IPS-18a (cell line): ENCODE measurements around the gene RUNX1.

ENCODE experiments used
- H3K27ac ChIP-seq: one replicate; pipeline ENCODE4 v1.5.1; 2013; ENCODE audit warnings: low read length
- H3K27me3 ChIP-seq: one replicate; pipeline ENCODE4 v1.6.1; 2013; ENCODE audit warnings: mild to moderate bottlenecking, low read length; ENCODE audit not compliant: control insufficient read depth, insufficient read depth
- H3K36me3 ChIP-seq: one replicate; pipeline ENCODE4 v1.6.1; 2013; ENCODE audit warnings: low read depth, low read length; ENCODE audit not compliant: control insufficient read depth
- H3K4me1 ChIP-seq: one replicate; pipeline ENCODE4 v1.6.1; 2013; ENCODE audit warnings: low read depth, low read length; ENCODE audit not compliant: control insufficient read depth
- H3K4me3 ChIP-seq: one replicate; pipeline ENCODE4 v1.5.1; 2013; ENCODE audit warnings: low read length
- H3K9ac ChIP-seq: one replicate; pipeline ENCODE4 v1.6.1; 2013; ENCODE audit warnings: mild to moderate bottlenecking, low read length, moderate library complexity
- H3K9me3 ChIP-seq: one replicate; pipeline ENCODE4 v1.6.1; 2013; ENCODE audit warnings: low read depth, low read length; ENCODE audit not compliant: control insufficient read depth

RUNX1 gene

DNA sequence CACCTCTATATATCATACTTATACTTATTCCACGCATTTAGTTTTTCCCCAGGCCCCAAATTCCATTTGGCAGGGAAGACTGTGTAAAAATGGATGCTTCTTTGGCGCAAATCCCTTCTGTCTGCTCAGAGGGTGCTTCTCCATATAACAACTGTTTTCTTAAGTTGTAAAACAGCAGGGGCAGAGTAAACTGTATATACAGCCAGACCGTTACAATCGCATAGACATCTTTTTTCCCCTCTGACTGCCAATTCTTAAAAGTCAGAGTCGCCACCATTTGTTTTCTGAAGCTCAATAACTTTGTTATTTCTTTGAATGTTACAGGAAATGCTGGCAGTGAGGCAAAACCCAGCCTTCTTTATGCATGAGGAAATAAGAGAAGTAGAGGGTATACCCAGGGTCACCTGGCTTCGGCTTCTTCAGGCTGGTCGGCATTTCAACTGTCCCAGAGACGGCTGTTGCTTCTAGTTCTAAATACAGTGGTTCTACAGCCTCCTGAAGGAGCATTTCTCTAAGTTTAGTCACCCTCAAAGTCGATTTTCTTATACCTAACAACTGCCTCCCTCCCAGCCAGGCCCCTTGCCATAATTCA, 191.9 kb downstream of the RUNX1 start:
- Histone ChIP-seq H3K9me3 (no peaks in the 10 kb centered on the region), H3K4me3 (no peak overlapping the region), H3K4me1 (no peaks in the 10 kb centered on the region), H3K27me3 (no peaks in the 10 kb centered on the region), H3K9ac (no peak overlapping the region), H3K27ac (no peak overlapping the region), H3K36me3 (no peaks in the 10 kb centered on the region)

DNA sequence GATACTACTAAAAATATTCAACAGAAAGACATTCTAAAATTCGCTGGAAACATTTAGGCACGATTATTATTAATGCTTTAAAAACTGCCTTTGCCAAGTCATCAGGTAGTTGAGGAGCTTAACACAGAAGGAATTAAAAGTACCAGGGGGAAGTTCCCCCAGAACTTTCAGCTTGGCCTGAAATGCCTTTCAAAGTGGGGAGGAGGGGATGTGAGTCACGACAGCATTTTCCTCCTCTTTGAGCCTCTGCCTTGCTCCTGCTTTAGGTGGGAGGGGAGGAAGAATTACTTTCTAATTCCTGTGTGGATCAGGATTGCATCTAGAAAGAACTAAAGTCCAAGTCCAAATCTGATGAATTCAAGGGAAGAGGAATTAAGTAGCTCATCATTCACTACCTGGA, 196.7 kb downstream of the RUNX1 start:
- H3K9ac ChIP-seq, result no peak overlapping the region
- H3K36me3 ChIP-seq, result no peaks in the 10 kb centered on the region
- no peaks in the 10 kb centered on the region for H3K9me3 ChIP-seq
- no peaks in the 10 kb centered on the region for H3K27me3 ChIP-seq
- no peak overlapping the region for H3K4me3 ChIP-seq
- no peak overlapping the region for H3K27ac ChIP-seq
- H3K4me1 ChIP-seq, result no peaks in the 10 kb centered on the region

GRCh38 chr21:34850166-34850690, 198.9 kb downstream of the RUNX1 start:
- no peaks in the 10 kb centered on the region for H3K9me3 ChIP-seq
- H3K27ac ChIP-seq, result no peak overlapping the region
- no peak overlapping the region for H3K4me3 ChIP-seq
- peaks cover 4% of the 10 kb centered on the region for H3K27me3 ChIP-seq
- H3K4me1 ChIP-seq, result peaks cover 18% of the 10 kb centered on the region
- H3K9ac ChIP-seq, result no peak overlapping the region
- H3K36me3 ChIP-seq, result no peaks in the 10 kb centered on the region

DNA sequence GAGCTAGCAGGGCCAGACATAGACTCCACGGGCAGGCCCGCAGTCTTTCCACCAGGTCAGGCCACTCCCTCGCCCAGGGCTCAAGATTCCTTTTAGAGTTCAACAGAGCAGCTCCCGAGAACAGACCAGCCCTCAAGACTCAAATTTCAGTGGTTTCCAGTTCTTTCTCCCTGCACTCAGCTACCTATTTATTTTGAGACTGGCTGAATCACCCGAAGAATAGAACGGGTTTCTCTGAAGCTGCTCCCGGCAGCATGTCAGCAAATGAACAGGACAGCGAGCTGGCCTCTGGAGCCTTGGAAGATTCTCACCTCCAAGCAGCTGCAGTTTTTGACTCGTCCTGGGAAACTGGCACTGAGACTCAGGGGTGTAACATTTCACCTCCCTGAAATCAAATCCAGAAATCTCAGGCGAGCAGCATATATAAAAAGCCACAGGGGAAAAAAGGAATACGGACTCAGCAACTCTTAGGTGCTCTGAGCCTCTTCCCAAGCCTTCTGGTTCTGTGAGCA, 202.4 kb downstream of the RUNX1 start:
- Histone ChIP-seq H3K27me3 (peaks cover 4% of the 10 kb centered on the region), H3K4me3 (no peak overlapping the region), H3K27ac (no peak overlapping the region), H3K9ac (no peak overlapping the region), H3K4me1 (peaks cover 35% of the 10 kb centered on the region), H3K36me3 (no peaks in the 10 kb centered on the region), H3K9me3 (no peaks in the 10 kb centered on the region)

DNA sequence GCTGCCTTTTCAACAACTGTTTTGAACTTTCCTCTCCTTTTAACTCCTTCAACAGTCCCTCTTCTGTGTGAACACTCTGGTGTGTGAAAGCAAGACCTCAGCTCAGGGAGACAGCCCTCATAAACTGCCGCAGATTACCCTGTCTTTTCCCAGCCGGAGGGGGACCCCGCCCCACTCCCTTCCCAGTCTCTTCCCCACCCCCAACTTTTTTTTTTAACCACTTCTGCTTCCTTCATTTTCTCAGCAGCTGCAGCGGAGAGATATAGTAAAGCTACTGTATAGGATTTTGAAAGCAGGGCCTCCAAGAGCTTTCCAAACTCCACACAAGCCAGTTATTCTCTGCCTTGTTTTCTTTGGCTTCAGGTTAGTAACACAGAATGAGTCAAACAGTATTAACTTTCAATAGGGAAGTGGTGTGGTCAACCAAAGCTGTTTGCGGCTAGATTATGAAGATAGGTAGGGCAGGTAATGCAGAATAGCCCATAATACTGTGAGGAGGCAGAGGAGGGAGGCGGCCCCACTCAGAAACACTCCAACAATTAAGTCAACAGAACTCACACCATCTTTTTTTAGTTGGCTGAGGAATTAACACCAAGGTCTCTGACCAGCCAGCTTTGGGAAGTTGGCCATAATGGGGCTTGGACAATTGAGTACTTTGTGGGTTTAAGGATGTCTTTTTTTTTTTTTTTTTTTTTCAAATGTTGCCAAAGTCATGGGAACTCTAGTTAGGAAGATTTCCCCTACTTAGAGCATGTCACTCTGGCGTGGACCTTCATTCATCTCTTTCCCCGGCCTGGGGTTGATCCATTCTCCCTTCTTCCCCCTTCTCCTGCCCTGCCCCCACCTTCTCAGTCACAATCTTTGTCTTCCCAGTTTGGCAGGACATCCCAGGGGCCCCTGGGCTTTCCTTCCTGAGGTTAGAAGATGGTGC, 203.3 kb downstream of the RUNX1 start:
- Histone ChIP-seq H3K4me1 (peaks cover 35% of the 10 kb centered on the region), H3K36me3 (no peaks in the 10 kb centered on the region), H3K27me3 (peaks cover 4% of the 10 kb centered on the region), H3K4me3 (no peak overlapping the region), H3K9me3 (no peaks in the 10 kb centered on the region), H3K27ac (no peak overlapping the region), H3K9ac (no peak overlapping the region)

- no peak overlapping the region for H3K4me3 ChIP-seq
- no peaks in the 10 kb centered on the region for H3K9me3 ChIP-seq
- H3K4me1 ChIP-seq, result peaks cover 35% of the 10 kb centered on the region
- no peaks in the 10 kb centered on the region for H3K36me3 ChIP-seq
- no peak overlapping the region for H3K9ac ChIP-seq
- H3K27me3 ChIP-seq, result peaks cover 4% of the 10 kb centered on the region
- no peak overlapping the region for H3K27ac ChIP-seq
These were observed 204.2 kb downstream of the RUNX1 start for GRCh38 chr21:34844924-34845238.

GRCh38 chr21:34844013-34844923, 204.8 kb downstream of the RUNX1 start:
- Histone ChIP-seq H3K4me3 (no peak overlapping the region), H3K27ac (no peak overlapping the region), H3K4me1 (peaks cover 35% of the 10 kb centered on the region), H3K36me3 (no peaks in the 10 kb centered on the region), H3K9me3 (no peaks in the 10 kb centered on the region), H3K9ac (no peak overlapping the region), H3K27me3 (peaks cover 4% of the 10 kb centered on the region)

- H3K9me3 ChIP-seq, result no peaks in the 10 kb centered on the region
- H3K36me3 ChIP-seq, result no peaks in the 10 kb centered on the region
- no peak overlapping the region for H3K27ac ChIP-seq
- peaks cover 35% of the 10 kb centered on the region for H3K4me1 ChIP-seq
- H3K27me3 ChIP-seq, result peaks cover 4% of the 10 kb centered on the region
- no peak overlapping the region for H3K9ac ChIP-seq
- no peak overlapping the region for H3K4me3 ChIP-seq
These were observed 205.5 kb downstream of the RUNX1 start for GRCh38 chr21:34843562-34843961.

GRCh38 chr21:34841154-34841553, 207.9 kb downstream of the RUNX1 start:
- Histone ChIP-seq H3K4me1 (peaks cover 38% of the 10 kb centered on the region), H3K9me3 (no peaks in the 10 kb centered on the region), H3K4me3 (no peak overlapping the region), H3K27me3 (peaks cover 4% of the 10 kb centered on the region), H3K9ac (no peak overlapping the region), H3K36me3 (no peaks in the 10 kb centered on the region), H3K27ac (no peak overlapping the region)

GRCh38 chr21:34840693-34841092, 208.4 kb downstream of the RUNX1 start:
- H3K9ac ChIP-seq, result no peak overlapping the region
- peaks cover 1% of the 10 kb centered on the region for H3K27me3 ChIP-seq
- no peaks in the 10 kb centered on the region for H3K9me3 ChIP-seq
- no peak overlapping the region for H3K27ac ChIP-seq
- H3K4me3 ChIP-seq, result no peak overlapping the region
- peaks cover 38% of the 10 kb centered on the region for H3K4me1 ChIP-seq
- no peaks in the 10 kb centered on the region for H3K36me3 ChIP-seq
